K562 (cell line): ENCODE measurements around the gene AGAP1. TPM values are rescaled to one million over a fixed set of nuclear protein-coding genes. Genes with fewer than 3 reads are reported as not detected.
A peak's percentile ranks its signal among the peaks of the same experiment; 100 is the strongest.

ENCODE experiments used
- ATAC-seq: fragments of 200-7000 bp; cut with Tn5 transposase; 3 replicates; pipeline ENCODE4 v1.9.1; 2020; ENCODE audit warnings: moderate library complexity
- BruUV-seq: library from RNA; stranded (reverse); fragments of 400-500 nt; replicated peaks from 2 replicates; lab custom pipeline; 2021; lab: Mats Ljungman, UMichigan
- CTCF ChIA-PET: fragments of 300-600 bp; formaldehyde crosslinking; extraction: SDS; loops from one replicate; lab custom pipeline; 2021; ENCODE audit warnings: low intra/inter-chr PET ratio; lab: Yijun Ruan, JAX
- POLR2A ChIA-PET: fragments of 300-600, 350-650 bp; sonication (Branson Sonifier 250); formaldehyde crosslinking; extraction: SDS; loops from one replicate; lab custom pipeline; 2021; ENCODE audit warnings: antibody characterized with exemption, inconsistent platforms; lab: Yijun Ruan, JAX
- DNase-seq, 4 experiments: peaks; one replicate each; pipeline versions ENCODE4 v3.0.0 to v3.0.0-alpha.2; 2011 to 2018; ENCODE audit warnings: low spot score in 3 of 4, mixed read lengths in 3 of 4; ENCODE audit errors: extremely low read depth in 1 of 4
- FAIRE-seq: peaks from 2 replicates; lab custom pipeline; 2011; peaks lifted over from hg19 to GRCh38; lab: Jason Lieb, UNC
- H2AFZ ChIP-seq: 2 replicates; pipeline ENCODE4 v1.6.0; 2011; ENCODE audit warnings: low read depth, low read length, control low read depth, inconsistent platforms
- H3K27ac ChIP-seq: fragments of 200-600 bp; 3 replicates; pipeline ENCODE4 v1.8.0; 2011; ENCODE audit warnings: low read depth, mild to moderate bottlenecking, control low read depth, inconsistent platforms, low read length, moderate library complexity, mixed read lengths; ENCODE audit errors: extremely low read depth
- H3K27me3 ChIP-seq, 2 experiments: fragments of 300-600 bp in 1 of 2; 2 replicates in 1 of 2; 3 replicates in 1 of 2; pipeline versions ENCODE4 v1.6.0 to v1.8.0; 2011; ENCODE audit warnings: inconsistent platforms in 2 of 2, low read length in 2 of 2, mild to moderate bottlenecking in 1 of 2, mixed read lengths in 1 of 2, moderate library complexity in 1 of 2; ENCODE audit not compliant: control insufficient read depth in 2 of 2, insufficient read depth in 2 of 2
- H3K36me3 ChIP-seq: fragments of 300-600 bp; 3 replicates; pipeline ENCODE4 v1.8.0; 2011; ENCODE audit warnings: mild to moderate bottlenecking, low read length, inconsistent platforms; ENCODE audit not compliant: control insufficient read depth, insufficient read depth
- H3K4me1 ChIP-seq, 2 experiments: fragments of 200-600 bp in 1 of 2; replicated peaks in 1 of 2; 2 replicates in 1 of 2; 3 replicates in 1 of 2; pipeline versions ENCODE4 v1.5.1 to v1.8.0; 2011; ENCODE audit warnings: inconsistent platforms in 2 of 2, low read length in 2 of 2, mild to moderate bottlenecking in 1 of 2, mixed read lengths in 1 of 2, moderate library complexity in 1 of 2; ENCODE audit not compliant: control insufficient read depth in 2 of 2, insufficient read depth in 2 of 2
- H3K4me2 ChIP-seq: 2 replicates; pipeline ENCODE4 v1.6.1; 2011; ENCODE audit warnings: low read length, control low read depth, inconsistent platforms, mixed read lengths; ENCODE audit not compliant: insufficient read depth
- H3K4me3 ChIP-seq: fragments of 200-600 bp; sonication (generic), shearing (Covaris generic); 2 replicates; pipeline ENCODE4 v1.5.1; 2016; ENCODE audit warnings: control low read depth, inconsistent platforms
- H3K79me2 ChIP-seq: fragments of 200-600 bp; 3 replicates; pipeline ENCODE4 v1.8.0; 2011; ENCODE audit warnings: low read length, inconsistent platforms; ENCODE audit not compliant: control insufficient read depth, insufficient read depth
- H3K9ac ChIP-seq, 2 experiments: 2 replicates each; pipeline versions ENCODE4 v1.6.0 to v1.6.1; 2011; ENCODE audit warnings: low read depth in 2 of 2, low read length in 2 of 2, control low read depth in 1 of 2, inconsistent platforms in 1 of 2, mild to moderate bottlenecking in 1 of 2, mixed read lengths in 1 of 2; ENCODE audit not compliant: insufficient read depth in 1 of 2
- H3K9me1 ChIP-seq: one replicate; pipeline ENCODE4 v1.6.0; 2011; ENCODE audit warnings: inconsistent platforms, mild to moderate bottlenecking, low read length, moderate library complexity; ENCODE audit not compliant: control insufficient read depth, insufficient read depth
- H3K9me3 ChIP-seq: replicated peaks from 2 replicates; pipeline ENCODE4 v1.5.1; 2011; ENCODE audit warnings: low read depth, low read length, inconsistent platforms; ENCODE audit not compliant: control insufficient read depth, insufficient read depth
- H4K20me1 ChIP-seq: replicated peaks from 2 replicates; pipeline ENCODE4 v1.6.1; 2011; ENCODE audit warnings: low read length, inconsistent platforms, mixed read lengths; ENCODE audit not compliant: control insufficient read depth, insufficient read depth
- ARID2 ChIP-seq: fragments of 450-650 bp; IDR thresholded peaks from 2 replicates; pipeline ENCODE4 v1.6.1; 2017; ENCODE audit warnings: antibody characterized with exemption, mild to moderate bottlenecking
- EGR1 ChIP-seq: fragments of 450-650 bp; conservative IDR thresholded peaks from 2 replicates; pipeline ENCODE4 v1.6.1; 2017; ENCODE audit warnings: mild to moderate bottlenecking
- FOXK1 ChIP-seq: sonication (generic); formaldehyde crosslinking; IDR thresholded peaks from 2 replicates; pipeline ENCODE4 v1.8.0; 2022; ENCODE audit warnings: missing genetic modification reagents, mild to moderate bottlenecking, borderline replicate concordance
- KDM2B ChIP-seq: fragments of 250-450 bp; sonication (Bioruptor Pico); IDR thresholded peaks from 2 replicates; pipeline ENCODE4 v1.8.0; 2021; ENCODE audit warnings: mild to moderate bottlenecking, moderate library complexity
- NFE2 ChIP-seq: IDR thresholded peaks from 2 replicates; pipeline ENCODE4 v1.6.1; 2014; ENCODE audit warnings: antibody characterized with exemption, low read depth
- RBFOX2 ChIP-seq: fragments of 200-400 bp; formaldehyde crosslinking; IDR thresholded peaks from 2 replicates; pipeline ENCODE4 v1.6.1; 2017; ENCODE audit warnings: low read depth, mild to moderate bottlenecking, low read length, moderate library complexity
- SRSF1 ChIP-seq: fragments of 200-400 bp; formaldehyde crosslinking; IDR thresholded peaks from 2 replicates; pipeline ENCODE4 v1.6.1; 2017; ENCODE audit warnings: mild to moderate bottlenecking, low read depth, low read length, moderate library complexity
- TEAD2 ChIP-seq: fragments of 450-650 bp; IDR thresholded peaks from 2 replicates; pipeline ENCODE4 v1.6.1; 2016; ENCODE audit warnings: missing genetic modification characterization, control low read depth, missing compliant biosample characterization
- ZNF785 ChIP-seq: fragments of 250-450 bp; sonication (Bioruptor Pico); IDR thresholded peaks from 2 replicates; pipeline ENCODE4 v1.4.0; 2020; ENCODE audit warnings: mild to moderate bottlenecking
- WGBS: fragments of 100-300 bp; shearing (Covaris generic); methylation state at CpG from one replicate; pipeline ENCODE4 v1.1.6; 2016; ENCODE audit warnings: low coverage, mixed read lengths; ENCODE audit not compliant: insufficient coverage; ENCODE audit errors: missing lambda C conversion rate; 5-methylcytosine and 5-hydroxymethylcytosine counted together
- in situ Hi-C: fragments of 300-500 bp; cut with MboI; formaldehyde crosslinking; loops from 4 replicates; pipeline ENCODE4 v1.15.0; 2018; ENCODE audit warnings: inconsistent platforms, mixed read lengths
- intact Hi-C: fragments of 100-400 bp; cut with micrococcal nuclease; formaldehyde crosslinking; loops from 2 replicates; pipeline ENCODE4 v1.14.2; 2022
- polyA plus RNA-seq, 8 experiments: library from polyadenylated mRNA; depleted of rRNA in 4 of 8; stranded (reverse) in 5 of 8; unstranded in 3 of 8; fragments of >200 nt; fragmentation: Nextera tagmentation in 2 of 8; fragmentation: Illumina TruSeq in 1 of 8; extraction: Ambion mirVana in 2 of 8; extraction: Trizol in 1 of 8; gene quantifications; 2 replicates each; pipeline versions ENCODE4 v1.2.1 to v1.2.3, GENCODE V29; 2011 to 2014; ENCODE audit warnings: inconsistent platforms in 1 of 8, missing spikeins in 1 of 8
- total RNA-seq, 7 experiments: library from RNA; depleted of rRNA in 6 of 7; stranded (reverse); fragments of >200 nt in 6 of 7; fragmentation: Illumina TruSeq in 2 of 7; extraction: Trizol in 2 of 7; gene quantifications; 2 replicates each; pipeline versions ENCODE4 v1.2.1 to v1.2.3, GENCODE V29; 2011 to 2021; ENCODE audit warnings: low replicate concordance in 1 of 7
- TF ChIP-seq, protein P1 (sequence below): fragments of 250-450 bp; sonication (Bioruptor Pico); IDR thresholded peaks from 2 replicates; pipeline ENCODE4 v1.8.0; 2021; ENCODE audit warnings: borderline replicate concordance, mild to moderate bottlenecking, moderate library complexity; ENCODE audit not compliant: poor library complexity, severe bottlenecking
- TF ChIP-seq, protein P2 (sequence below), 2 experiments: IDR thresholded peaks; 2 replicates each; pipeline ENCODE4 v1.6.1; 2012; ENCODE audit warnings: improper control_type of control experiment in 2 of 2, low read depth in 2 of 2, low read length in 2 of 2, borderline replicate concordance in 1 of 2
- TF ChIP-seq, protein P3 (sequence below): fragments of 250-450 bp; sonication (Bioruptor Pico); IDR thresholded peaks from 2 replicates; pipeline ENCODE4 v1.5.0; 2021
- TF ChIP-seq, protein P4 (sequence below), 3 experiments: fragments of 200-800 bp in 1 of 3; sonication (Bioruptor generic) in 1 of 3; sonication (generic) in 1 of 3; formaldehyde crosslinking in 1 of 3; IDR thresholded peaks; 2 replicates each; pipeline versions ENCODE4 v1.6.1 to v1.8.0; 2016 to 2022; ENCODE audit warnings: mild to moderate bottlenecking in 2 of 3, missing compliant biosample characterization in 2 of 3, missing genetic modification characterization in 2 of 3, missing genetic modification reagents in 1 of 3
- TF ChIP-seq, protein P5 (sequence below): sonication (generic); formaldehyde crosslinking; IDR thresholded peaks from 2 replicates; pipeline ENCODE4 v1.8.0; 2022; ENCODE audit warnings: mild to moderate bottlenecking, missing genetic modification reagents

Gene AGAP1
- total and polyA plus RNA-seq, 9 of the 15 experiments (the other 6 are each of a cell fraction or from before 2014, with no cell fraction given): 1.3 to 24.0 (median 10.6) TPM

DNA sequence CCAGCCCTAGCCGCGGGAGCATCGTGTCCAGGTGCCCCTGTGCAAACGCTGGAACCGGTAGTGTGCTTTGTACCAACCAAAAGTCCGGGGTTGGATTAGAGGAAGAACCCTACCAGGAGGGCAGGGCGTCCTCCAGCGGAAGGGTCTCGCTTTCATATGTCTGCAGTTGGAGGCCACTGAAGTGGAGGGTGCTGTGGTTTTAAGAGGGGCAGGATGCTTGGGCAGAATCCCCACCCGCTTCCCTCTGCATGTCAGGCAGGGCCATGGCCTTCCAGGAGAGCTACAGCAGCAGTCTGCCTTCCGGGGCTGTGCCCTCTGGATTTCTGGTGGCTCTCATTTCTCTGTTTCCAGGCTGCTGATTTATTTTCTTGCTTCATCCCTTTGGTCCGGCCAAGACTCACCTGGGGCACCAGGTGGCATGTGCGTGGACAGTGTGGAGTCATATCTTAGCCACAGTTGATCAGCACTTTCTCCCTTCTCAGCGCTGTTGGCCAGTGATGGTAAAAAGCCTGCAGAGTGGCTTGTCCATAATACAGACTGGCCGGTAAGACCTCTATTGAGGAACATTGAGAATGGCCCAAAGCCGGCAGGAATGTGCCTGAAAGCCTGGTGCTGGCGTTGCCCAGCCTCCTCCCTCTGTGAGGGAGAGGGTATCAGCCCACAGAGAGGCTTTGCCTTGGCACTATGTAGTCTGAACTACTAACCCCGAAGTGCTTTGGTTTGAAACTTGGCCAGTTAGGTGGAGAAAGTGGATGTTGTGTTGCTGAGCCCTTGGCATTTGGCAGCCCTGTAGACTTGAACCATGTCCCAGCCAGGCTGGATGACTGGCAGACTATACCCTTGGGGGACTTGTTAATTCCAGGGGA is 1.8 kb downstream of the AGAP1 start:
- H3K4me3 ChIP-seq: peak overlapping the region; percentile 62
- ChIA-PET CTCF (no interaction called here), POLR2A (no interaction called here)
- ATAC-seq (peak; percentile 18), DNase-seq (no peak), FAIRE-seq (no peak)
- H3K4me1 ChIP-seq: peaks cover 39 to 44% of the 10 kb centered on the region in 2 experiments
- BruUV-seq: TSS peak; percentile 29
- H3K9ac ChIP-seq: peak overlapping the region; percentile 56 to 93; a peak in 3 of 4 replicates
- peak overlapping the region; percentile 79 for H3K4me2 ChIP-seq
- H3K27ac ChIP-seq: peak overlapping the region; percentile 64; the same call in 1 of the 3 replicates
- peaks cover 7% of the 10 kb centered on the region; the same call in 2 of the 3 replicates for H3K36me3 ChIP-seq
- WGBS: 4% methylated on average over 15 of the region's 18 CpGs
- no peaks in the 10 kb centered on the region for H3K9me1 ChIP-seq
- no peak overlapping the region for H2AFZ ChIP-seq
- H3K79me2 ChIP-seq: peaks cover 61% of the 10 kb centered on the region
- H3K9me3 ChIP-seq: no peaks in the 10 kb centered on the region; the same call in 1 of the 2 replicates
- intact Hi-C loops (loop anchor here (2.0 to 10.0 kb wide), 3 partner anchors 61 to 361 kb away; no protein-coding TSS in a partner anchor), in situ Hi-C loops (no loop called here)
- H3K27me3 ChIP-seq: no peaks in the 10 kb centered on the region
- peaks cover 43% of the 10 kb centered on the region for H4K20me1 ChIP-seq
- TF ChIP-seq, protein P1, sequence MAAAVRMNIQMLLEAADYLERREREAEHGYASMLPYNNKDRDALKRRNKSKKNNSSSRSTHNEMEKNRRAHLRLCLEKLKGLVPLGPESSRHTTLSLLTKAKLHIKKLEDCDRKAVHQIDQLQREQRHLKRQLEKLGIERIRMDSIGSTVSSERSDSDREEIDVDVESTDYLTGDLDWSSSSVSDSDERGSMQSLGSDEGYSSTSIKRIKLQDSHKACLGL (CRISPR knock-in tag): no peak
- TF ChIP-seq FOXK1 (0 out of 2 replicates have a peak, but pooled peaks have one; percentile 63), KDM2B (no peak), ZNF785 (CRISPR knock-in tag) (no peak), SRSF1 (no peak), ARID2 (no peak), NFE2 (no peak), EGR1 (peak; percentile 36; the same call in 1 of the 2 replicates), TEAD2 (no peak), RBFOX2 (peak; percentile 10; the same call in 1 of the 2 replicates)
- TF ChIP-seq, protein P2, sequence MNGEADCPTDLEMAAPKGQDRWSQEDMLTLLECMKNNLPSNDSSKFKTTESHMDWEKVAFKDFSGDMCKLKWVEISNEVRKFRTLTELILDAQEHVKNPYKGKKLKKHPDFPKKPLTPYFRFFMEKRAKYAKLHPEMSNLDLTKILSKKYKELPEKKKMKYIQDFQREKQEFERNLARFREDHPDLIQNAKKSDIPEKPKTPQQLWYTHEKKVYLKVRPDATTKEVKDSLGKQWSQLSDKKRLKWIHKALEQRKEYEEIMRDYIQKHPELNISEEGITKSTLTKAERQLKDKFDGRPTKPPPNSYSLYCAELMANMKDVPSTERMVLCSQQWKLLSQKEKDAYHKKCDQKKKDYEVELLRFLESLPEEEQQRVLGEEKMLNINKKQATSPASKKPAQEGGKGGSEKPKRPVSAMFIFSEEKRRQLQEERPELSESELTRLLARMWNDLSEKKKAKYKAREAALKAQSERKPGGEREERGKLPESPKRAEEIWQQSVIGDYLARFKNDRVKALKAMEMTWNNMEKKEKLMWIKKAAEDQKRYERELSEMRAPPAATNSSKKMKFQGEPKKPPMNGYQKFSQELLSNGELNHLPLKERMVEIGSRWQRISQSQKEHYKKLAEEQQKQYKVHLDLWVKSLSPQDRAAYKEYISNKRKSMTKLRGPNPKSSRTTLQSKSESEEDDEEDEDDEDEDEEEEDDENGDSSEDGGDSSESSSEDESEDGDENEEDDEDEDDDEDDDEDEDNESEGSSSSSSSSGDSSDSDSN (IDR thresholded peaks at IDR 0.05; ENCODE audit: borderline replicate concordance in 1 of 2, low read depth in 2 of 2, low read length in 2 of 2): 0 out of 4 replicates have a peak, but pooled peaks of 1 of the 2 experiments have one; percentile 35
- TF ChIP-seq, protein P3, sequence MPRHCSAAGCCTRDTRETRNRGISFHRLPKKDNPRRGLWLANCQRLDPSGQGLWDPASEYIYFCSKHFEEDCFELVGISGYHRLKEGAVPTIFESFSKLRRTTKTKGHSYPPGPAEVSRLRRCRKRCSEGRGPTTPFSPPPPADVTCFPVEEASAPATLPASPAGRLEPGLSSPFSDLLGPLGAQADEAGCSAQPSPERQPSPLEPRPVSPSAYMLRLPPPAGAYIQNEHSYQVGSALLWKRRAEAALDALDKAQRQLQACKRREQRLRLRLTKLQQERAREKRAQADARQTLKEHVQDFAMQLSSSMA (CRISPR knock-in tag): no peak
- TF ChIP-seq, protein P4, sequence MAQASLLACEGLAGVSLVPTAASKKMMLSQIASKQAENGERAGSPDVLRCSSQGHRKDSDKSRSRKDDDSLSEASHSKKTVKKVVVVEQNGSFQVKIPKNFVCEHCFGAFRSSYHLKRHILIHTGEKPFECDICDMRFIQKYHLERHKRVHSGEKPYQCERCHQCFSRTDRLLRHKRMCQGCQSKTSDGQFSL (CRISPR knock-in tag; IDR thresholded peaks at IDR 0.05): no peak
- TF ChIP-seq, protein P4 (tag; IDR thresholded peaks at IDR 0.05): no peak
- TF ChIP-seq, protein P5, sequence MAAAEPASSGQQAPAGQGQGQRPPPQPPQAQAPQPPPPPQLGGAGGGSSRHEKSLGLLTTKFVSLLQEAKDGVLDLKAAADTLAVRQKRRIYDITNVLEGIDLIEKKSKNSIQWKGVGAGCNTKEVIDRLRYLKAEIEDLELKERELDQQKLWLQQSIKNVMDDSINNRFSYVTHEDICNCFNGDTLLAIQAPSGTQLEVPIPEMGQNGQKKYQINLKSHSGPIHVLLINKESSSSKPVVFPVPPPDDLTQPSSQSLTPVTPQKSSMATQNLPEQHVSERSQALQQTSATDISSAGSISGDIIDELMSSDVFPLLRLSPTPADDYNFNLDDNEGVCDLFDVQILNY (CRISPR knock-in tag): no peak
